GM21381 (cell line): ENCODE results near the gene YPEL5.
"Not testable (repeated sequence)": the region's sequence is repeated elsewhere in the genome, so short reads cannot be mapped to it uniquely, and the experiment has no call there.

Experiments used
- ATAC-seq: cut with Tn5 transposase; IDR thresholded peaks from one replicate; pipeline ENCODE4 v1.9.1; 2021; ENCODE audit warnings: mild to moderate bottlenecking, moderate library complexity; ENCODE audit not compliant: unreplicated experiment

YPEL5 gene

DNA sequence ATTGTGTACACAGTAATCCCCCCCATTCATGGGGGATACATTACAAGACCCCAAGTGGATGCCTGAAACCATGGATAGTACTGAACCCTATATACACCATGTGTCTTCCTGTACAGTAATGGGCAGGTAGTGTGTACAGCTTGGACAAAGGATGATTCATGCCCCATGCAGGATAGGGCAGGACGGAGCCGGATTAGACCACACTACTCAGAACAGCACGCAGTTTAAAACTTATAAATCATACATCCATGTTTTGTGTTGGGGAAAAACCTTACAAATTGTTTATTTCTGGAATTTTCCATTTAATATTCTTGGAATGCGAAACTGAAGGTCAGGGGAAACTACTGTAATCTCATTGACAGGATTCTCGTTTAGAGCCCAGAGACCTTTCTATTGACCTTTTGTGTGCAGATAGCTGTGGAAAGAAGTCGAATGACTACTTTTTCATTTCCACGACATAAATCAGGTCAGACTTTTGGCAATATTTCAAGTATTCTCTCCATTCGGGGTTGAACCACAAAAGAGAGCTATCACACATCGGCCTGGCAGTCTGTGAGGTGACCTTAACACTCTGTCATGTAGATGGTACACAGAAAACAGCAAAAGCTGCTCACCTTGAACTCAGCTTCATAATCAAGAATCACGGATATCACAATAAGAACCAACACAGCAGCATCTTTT lies 9.9 kb upstream of the YPEL5 start:
- ATAC-seq = no peak

DNA sequence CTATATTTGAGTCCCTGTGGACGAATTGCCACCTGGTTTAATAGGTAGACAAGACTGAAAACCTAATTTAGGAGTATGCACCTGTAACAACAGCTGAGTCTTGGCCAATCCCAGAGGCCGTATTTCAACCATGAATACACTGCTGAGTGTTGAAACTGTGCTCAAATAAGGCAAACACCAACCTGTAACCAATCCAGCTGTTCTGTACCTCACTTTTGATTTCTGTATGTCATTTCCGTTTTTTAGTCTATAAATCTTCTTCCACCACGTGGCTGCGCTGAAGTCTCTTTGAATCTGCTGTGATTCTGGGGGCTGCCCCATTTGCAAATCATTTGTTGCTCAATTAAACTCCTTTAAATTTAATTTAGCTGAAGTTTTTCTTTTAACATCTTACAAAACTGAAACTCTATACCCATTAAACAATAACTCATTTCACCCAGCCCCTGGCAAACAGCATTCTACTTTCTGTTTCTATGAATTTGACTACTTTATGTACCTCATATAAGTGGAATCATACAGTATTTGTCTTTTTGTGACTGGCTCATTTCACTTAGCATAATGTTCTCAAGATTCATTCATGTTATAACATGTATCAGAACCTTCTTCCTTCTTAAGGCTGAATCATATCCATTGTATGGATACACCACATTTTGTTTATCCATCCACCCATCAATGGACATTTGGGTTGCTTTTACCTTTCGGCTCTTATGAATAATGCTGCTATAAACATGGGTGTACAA lies 7.5 kb upstream of the YPEL5 start:
- peak; percentile 76 for ATAC-seq

DNA sequence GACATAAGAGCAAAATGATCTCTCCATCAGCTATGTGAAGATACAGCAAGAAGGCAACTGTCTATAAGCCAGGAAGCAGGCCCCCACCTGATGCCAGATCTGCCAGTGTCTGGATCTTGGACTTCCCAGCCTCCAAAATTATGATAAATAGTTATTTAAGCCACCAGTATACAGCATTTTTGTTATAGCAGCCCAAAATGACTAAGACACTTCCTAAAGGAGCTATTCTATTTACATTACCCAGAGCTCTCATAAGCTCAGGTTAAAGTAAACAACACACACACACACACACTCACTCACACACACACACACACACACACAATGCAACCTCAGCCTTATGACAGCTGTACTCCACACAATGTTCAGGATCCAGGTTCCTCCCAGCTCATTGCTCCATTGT lies 5.7 kb upstream of the YPEL5 start:
- no peak for ATAC-seq

DNA sequence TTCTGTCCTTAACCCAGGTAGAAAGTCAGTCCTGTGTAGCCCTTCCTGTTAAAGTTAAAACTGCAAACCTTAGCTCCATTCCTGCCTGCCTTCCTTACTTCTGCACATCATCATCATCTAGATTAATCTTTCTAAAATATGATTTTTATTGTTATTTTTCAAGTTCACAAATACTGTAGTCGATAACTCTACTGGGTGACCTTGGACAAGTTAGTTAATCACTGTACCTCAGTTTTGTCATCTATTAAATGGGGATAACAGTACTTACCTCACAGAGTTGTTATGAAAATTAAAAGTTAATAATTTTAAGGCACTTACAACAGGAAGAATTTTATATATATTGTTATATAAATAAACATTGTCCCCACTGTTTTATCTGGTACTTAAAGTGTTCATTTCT lies 2.5 kb upstream of the YPEL5 start:
- ATAC-seq = no peak

DNA sequence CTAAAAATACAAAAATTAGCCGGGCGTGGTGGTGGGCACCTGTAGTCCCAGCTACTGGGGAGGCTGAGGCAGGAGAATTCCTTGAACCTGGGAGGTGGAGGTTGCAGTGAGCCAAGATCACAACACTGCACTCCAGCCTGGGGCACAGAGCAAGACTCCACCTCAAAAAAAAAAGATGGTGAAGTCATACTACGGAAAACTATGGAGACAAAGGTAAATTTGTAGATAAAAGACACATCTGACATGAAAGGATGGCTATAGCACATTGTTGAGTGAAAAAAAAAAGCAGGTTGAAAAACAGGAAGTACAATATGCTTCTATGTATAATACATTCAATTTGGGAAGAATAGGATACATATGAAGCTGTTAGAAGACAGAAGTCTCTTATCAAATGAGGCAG lies 1.9 kb upstream of the YPEL5 start:
- ATAC-seq = not testable (repeated sequence)

DNA sequence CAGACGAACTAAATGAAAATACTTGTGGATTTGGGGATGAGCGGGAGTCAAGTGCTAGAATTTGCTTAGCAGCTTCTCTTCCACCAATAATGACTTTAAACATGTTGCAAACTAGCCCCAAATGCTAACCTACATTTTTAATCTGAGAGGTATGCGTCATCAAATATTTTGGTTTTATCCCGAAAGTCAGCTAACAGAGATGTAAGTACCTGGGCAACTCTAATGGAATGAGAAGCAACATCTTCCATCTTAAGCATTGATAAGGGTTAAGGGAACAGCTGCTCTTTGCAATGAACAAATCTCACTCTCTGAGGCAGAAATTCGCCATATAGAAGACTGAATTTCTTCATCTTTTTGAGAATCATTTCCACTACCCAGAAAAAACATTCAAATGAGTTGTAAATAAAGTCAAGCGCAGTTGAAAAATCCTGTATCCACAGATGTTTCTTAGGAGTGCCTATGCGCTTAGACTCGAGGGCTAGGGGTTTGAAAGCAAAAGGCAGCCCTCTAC lies 926 bp upstream of the YPEL5 start:
- ATAC-seq = no peak

DNA sequence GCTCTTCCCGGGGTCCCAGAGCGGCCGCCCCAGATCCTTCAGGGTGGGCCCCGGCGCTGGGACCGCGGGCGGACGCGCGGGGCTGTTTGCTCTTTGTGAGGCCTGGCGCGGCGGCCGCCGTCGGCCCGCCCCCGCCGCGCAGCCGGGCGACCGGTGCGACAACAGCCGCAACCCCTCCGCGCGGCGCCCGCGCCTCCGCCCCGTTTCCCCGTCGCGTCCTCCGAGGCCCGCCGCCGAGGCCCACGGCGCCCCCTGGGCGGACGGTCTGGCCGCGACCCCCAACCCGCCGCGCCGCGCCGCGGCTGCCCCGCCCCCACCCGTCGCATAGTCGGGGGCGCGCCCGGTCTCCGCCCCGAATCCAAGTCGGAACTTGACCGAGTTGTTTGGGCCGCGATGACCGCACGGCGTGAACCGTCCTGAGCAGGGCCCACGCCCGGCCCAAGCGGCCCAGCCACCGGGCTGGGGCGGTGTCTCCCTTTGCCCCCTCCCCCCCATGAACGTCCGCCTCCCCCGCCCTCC lies 448 bp downstream of the YPEL5 start:
- peak; percentile 3 for ATAC-seq

DNA sequence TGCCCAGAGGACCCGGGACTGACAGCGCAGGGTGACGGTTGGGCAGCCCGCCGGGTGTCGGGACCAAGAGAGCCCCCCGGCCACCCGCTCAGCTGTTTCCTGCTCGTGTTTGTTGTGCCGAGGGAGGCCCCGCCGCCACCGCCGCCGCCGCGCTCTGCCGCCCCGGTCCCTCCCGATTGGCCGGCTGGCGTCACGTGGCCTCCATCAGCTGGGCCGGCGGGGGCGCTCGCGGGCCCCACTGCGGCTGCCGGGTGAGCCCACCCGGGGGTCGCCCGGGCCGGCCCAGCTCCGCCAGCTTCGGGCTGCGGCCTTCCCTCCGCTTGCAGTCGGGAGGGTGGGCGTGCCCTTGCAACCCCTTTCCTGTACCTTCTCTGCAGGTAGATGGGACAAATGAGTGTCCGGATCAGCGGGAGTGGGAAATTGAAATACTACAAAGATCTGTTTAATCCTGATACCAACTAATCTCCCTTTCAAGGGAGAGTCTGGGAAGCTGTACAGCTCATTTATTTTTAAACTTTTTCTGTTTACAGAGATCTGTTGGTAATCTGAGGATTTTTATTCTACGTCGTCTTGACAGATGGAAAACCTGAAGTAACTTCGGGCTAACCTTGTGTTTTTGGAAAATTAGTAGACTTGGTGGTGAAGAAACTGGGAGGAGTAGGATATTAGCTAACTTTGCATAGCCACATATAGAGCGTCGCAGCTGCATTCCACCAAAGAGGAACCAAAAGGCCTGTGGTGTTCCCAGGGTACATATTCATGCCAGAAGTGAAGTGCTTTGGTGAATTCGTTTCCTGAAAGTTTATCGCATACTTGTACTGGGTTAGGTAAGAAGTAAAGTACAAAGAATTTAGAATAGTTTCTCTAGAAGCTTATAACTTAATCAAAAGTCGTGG lies 1.2 kb downstream of the YPEL5 start:
- ATAC-seq = peak; percentile 20

DNA sequence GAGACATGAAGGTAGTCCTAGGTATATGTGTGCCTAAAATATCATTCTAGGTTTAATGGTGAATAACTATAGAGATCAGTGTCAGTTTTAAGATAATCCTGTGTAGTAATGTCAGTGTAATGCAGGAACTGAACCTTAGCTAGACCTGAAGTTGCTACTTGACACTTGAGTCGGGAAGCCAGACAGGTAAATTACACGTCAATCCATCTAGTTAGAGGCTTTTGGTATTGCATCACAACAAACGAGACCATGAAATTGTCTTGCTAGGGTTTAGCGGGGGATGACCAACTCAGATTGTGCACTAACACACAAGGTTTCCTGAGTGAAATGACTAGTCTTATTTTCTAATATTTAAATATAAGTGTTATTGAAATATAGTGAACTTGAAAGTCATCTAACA lies 2.0 kb downstream of the YPEL5 start:
- ATAC-seq = no peak

DNA sequence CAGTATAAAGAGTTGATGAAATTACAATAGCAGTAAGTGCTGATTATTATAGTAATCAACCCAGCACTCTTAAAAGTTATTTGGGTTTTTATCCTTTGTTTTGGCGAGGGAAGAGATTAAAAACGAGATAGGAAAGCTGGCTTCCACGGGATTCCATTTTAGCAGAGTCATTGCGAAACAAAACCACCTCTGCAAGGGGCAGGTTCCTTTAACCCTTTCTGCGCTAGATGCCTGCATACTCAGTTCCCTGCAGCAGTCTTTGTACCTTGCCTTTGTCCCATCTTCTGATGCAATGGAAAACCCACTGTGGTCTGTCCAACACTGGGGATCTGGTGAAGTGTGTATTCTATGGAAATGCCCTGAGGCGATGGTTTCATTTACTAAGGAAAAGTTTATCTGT lies 2.7 kb downstream of the YPEL5 start:
- ATAC-seq = no peak

DNA sequence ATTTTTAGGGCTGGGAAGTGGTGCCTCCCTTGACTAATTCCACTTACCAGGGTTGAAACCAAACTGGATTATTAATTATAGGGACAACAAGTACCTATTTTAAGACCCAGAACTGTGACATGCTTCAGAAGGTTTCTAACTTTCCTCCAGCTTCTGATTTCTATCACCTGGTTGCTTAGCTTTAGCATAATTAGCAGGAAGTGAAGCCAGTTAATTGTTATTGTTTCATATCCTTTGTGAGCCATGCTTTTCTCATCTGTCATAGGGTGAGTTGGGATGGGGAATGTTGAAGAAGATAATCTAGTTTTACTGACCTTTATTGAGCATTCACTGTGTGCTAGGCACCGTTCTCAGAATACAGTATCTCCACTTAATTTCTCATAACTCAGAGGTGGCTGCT lies 3.2 kb downstream of the YPEL5 start:
- no peak for ATAC-seq

DNA sequence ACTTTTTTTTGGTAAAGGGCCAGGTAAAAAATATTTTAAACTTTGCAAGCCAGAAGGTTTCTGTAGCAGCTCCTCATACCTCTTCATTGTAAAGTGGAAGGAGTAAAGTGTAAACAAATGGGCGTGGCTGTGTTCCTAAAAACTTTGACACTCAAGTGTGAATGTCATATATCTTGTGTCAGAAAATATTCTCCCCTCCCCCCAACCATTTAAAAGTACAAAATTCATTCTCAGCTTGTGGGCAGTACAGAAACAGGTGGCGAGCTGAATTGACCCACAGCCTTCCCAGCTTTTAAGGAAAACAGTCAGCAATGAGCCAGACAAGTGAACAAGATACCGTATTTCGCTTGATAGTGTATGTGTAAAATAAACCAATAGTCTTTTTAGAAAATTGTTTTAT lies 4.0 kb downstream of the YPEL5 start:
- no peak for ATAC-seq

DNA sequence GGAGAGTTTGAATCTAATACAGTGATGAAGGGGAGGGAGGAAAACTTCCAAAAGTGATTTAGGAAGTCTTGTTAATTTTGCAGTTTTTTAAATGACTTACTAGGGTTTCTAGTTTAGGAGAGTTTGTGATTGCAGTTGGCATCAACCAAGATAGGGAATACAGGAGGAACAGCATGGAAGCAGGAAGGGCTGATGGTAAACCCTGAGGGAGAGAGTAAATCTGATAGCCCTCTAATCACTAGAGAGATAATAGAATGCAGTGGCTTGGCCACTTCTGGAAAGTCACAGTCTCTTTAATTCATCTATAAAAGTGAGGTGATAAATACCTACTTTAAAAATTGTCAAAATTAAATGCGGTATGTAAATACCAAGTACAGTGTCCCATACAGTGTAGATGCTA lies 5.6 kb downstream of the YPEL5 start:
- no peak for ATAC-seq

DNA sequence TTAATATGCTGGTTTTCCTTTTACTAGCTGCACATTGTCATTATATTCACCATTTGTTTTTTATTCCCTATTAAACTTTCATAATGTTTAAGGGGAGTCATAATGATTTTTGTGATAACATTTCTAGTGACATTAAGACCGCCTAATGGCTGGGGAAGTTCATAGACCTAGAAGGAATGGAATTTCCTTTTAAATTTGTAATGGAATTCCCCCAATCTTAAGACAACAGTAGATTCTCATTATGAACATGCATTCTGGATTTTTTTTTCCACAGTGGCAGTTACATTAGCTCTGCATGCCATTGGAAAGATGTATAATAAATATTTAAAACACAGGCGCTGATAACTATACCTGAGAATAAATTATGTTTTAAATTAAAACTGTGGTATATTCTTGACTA lies 8.4 kb downstream of the YPEL5 start:
- no peak for ATAC-seq

DNA sequence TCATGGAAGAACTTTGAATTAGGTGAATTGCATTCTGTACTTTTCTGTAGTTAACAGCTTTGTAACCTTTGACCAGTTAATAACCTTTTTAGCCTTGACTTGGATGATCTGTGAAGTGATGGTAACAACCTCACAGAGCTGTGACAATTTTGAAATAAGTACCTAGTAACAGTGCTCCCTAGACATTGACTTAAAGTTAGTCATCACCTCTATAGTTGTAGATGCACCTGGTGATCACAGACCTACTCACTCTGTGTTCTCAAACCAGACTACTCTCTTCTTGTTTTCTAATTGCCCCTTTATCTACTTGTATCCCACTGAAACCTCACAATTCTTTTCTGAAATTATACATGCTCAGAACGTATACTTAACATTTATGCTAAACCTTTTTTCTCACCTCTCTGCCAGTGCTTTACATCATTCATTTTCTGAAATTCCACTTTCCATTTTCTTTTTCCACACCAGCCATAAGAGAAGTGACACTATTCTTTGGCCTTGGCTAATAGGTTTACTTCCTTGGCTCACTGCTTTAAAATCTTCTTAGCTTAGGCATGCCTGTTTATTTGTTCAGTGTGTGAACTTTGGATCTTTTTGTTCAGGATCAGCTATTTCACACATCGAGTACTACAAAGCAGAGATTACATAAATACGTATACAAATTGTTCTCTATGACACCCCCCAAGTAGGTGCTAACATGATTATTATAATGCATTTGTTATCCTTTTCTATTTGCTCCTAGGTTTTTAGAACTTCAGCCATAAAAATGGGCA lies 9.3 kb downstream of the YPEL5 start:
- no peak for ATAC-seq

DNA sequence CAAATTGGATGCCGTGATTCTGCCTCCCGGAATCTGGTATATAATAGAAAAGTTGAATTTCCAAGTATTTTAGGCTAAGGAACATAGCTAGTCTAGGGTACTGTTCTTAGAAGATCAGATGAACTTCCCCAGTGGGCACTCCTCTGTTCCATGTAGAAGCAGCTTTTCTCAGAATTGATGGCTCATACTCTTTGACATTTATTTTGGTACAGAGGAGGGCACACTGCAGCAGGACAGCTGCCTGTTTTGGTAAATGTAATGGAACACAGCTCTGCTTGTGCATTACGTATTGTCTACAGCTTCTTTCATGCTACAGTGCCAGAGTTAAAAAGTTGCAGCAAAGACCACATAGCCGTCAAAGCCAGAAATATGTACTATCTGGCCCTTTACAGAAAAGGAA lies 10.8 kb downstream of the YPEL5 start:
- ATAC-seq = no peak

DNA sequence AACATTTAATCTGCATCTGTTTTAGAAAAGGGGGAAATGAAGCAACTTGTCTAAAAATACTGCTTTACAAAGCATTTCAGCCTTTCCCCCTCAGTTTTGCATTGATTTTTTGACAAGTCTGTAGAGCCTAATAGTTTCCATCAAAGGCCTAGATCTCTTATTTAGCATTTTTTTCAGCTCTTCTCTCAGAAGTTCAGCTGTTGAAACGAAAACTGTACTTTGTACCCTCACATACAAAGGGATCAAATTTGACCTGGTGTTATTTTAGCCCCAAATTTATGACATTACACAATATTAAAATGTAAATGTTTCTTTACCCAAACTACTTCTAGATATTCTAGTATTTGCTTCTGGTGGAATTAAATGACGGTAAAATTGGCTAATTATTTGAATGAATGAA lies 13.0 kb downstream of the YPEL5 start:
- no peak for ATAC-seq

DNA sequence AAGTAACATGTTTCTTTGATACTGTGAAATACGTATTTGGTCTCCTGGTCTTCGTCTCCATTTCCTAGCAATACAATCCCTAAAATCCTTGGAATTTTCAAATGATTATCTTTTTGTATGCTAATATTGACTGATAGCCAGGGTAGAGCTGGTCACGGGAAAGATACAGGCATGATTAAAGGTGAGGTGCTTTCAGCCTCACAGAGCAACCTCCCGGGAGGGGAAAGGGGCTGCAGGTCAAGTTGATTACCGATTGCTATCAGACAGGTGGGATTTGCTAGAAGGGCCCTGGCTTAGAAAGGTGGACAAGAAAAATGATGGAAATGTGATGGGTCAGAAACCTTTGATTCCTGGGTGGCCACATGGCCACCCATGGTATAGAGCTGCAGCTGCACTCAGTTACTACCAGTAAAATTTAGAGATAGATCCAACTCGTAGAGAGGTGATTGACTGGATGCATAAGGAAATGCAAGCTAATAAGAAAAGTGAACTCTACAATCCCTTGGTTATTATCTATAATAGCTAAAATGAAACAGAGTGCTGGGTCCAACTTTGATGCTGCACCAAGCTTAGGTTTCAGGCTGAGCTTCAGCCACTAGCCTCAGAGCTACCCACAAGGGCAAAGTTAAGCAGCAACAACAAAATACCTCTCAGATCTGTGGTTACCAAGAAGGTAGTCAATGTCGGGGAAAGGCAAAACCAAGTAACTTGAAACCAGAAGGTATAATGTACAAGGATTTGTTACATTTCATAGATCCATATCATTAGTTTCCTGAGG lies 15.3 kb downstream of the YPEL5 start:
- no peak for ATAC-seq

DNA sequence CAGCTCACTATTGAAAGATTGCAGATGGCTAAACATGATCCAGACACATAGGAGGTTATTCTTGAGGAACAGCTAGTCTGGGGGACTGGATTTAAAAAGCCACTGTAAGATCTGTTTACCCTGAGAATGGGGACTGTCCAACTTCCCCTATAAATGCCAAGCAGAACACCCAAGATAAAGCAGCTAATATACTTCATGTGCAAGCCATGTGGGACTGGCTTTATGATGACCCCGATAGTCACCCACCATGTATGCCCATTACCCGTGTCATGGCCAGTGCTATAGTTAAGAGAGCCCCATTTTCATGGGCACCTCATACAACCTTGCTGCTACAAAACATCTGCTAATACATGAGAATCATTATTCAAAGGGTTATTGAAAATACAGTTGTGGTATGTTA lies 16.0 kb downstream of the YPEL5 start:
- no peak for ATAC-seq
